PFSK-1 (cell line): Measurements from ENCODE around the gene NR2F1.

ENCODE experiments used
- POLR2AphosphoS5 ChIP-seq: IDR thresholded peaks from 2 replicates; pipeline ENCODE4 v1.6.1; 2012; ENCODE audit warnings: low read depth, mild to moderate bottlenecking, control low read depth, low read length, moderate library complexity
- SIN3A ChIP-seq: IDR thresholded peaks from 2 replicates; pipeline ENCODE4 v1.6.1; 2012; ENCODE audit warnings: mild to moderate bottlenecking, low read length, moderate library complexity, borderline replicate concordance; ENCODE audit not compliant: insufficient read depth
- TAF1 ChIP-seq: IDR thresholded peaks from 2 replicates; pipeline ENCODE4 v1.6.1; 2012; ENCODE audit warnings: low read length, control low read depth, borderline replicate concordance; ENCODE audit not compliant: insufficient read depth

- TF ChIP-seq POLR2AphosphoS5 (no peak), TAF1 (no peak), SIN3A (no peak)
These were observed 4.8 kb downstream of the NR2F1 start for GRCh38 chr5:93587597-93588351.
